ENCODE results near the gene PXYLP1.

Gene PXYLP1

GRCh38 chr3:141249041-141249440, 17.4 kb downstream of the PXYLP1 start:
- no peak for DNase-seq (ENCODE audit: low spot score)

- DNase-seq (ENCODE audit: low spot score) = no peak
These were observed 18.7 kb downstream of the PXYLP1 start for GRCh38 chr3:141250342-141250741.

- no peak for DNase-seq (ENCODE audit: low spot score)
These were observed 19.2 kb downstream of the PXYLP1 start for GRCh38 chr3:141250828-141251227.

- DNase-seq (ENCODE audit: low spot score) = no peak
These were observed 21.7 kb downstream of the PXYLP1 start for GRCh38 chr3:141253326-141253725.

GRCh38 chr3:141253811-141254210, 22.2 kb downstream of the PXYLP1 start:
- no peak for DNase-seq (ENCODE audit: low spot score)

- no peak for DNase-seq (ENCODE audit: low spot score)
These were observed 23.7 kb downstream of the PXYLP1 start for GRCh38 chr3:141255137-141255845.

- DNase-seq (ENCODE audit: low spot score) = peak; percentile 53
These were observed 24.2 kb downstream of the PXYLP1 start for GRCh38 chr3:141255846-141256261.

GRCh38 chr3:141256820-141257219, 25.2 kb downstream of the PXYLP1 start:
- DNase-seq (ENCODE audit: low spot score) = no peak

- DNase-seq (ENCODE audit: low spot score) = no peak
These were observed 26.3 kb downstream of the PXYLP1 start for GRCh38 chr3:141257961-141258360.

- no peak for DNase-seq (ENCODE audit: low spot score)
These were observed 27.3 kb downstream of the PXYLP1 start for GRCh38 chr3:141258973-141259372.

GRCh38 chr3:141259821-141260629, 28.4 kb downstream of the PXYLP1 start:
- no peak for DNase-seq (ENCODE audit: low spot score)

GRCh38 chr3:141260630-141260927, 29.0 kb downstream of the PXYLP1 start:
- DNase-seq (ENCODE audit: low spot score) = no peak

GRCh38 chr3:141261472-141262307, 30.1 kb downstream of the PXYLP1 start:
- no peak for DNase-seq (ENCODE audit: low spot score)

GRCh38 chr3:141262308-141262705, 30.7 kb downstream of the PXYLP1 start:
- DNase-seq (ENCODE audit: low spot score) = no peak

GRCh38 chr3:141266186-141266585, 34.6 kb downstream of the PXYLP1 start:
- no peak for DNase-seq (ENCODE audit: low spot score)

- peak; percentile 42 for DNase-seq (ENCODE audit: low spot score)
These were observed 35.4 kb downstream of the PXYLP1 start for GRCh38 chr3:141266797-141267555.

- no peak for DNase-seq (ENCODE audit: low spot score)
These were observed 36.0 kb downstream of the PXYLP1 start for GRCh38 chr3:141267629-141268028.

- DNase-seq (ENCODE audit: low spot score) = no peak
These were observed 36.7 kb downstream of the PXYLP1 start for GRCh38 chr3:141268306-141268705.

- no peak for DNase-seq (ENCODE audit: low spot score)
These were observed 37.2 kb downstream of the PXYLP1 start for GRCh38 chr3:141268791-141269190.

- no peak for DNase-seq (ENCODE audit: low spot score)
These were observed 38.3 kb downstream of the PXYLP1 start for GRCh38 chr3:141269961-141270360.

GRCh38 chr3:141271279-141272030, 39.8 kb downstream of the PXYLP1 start:
- DNase-seq (ENCODE audit: low spot score) = no peak
